Fibroblast of gingiva (primary cell): ENCODE results near the gene ACSL3.

Source experiments
- DNase-seq: peaks from one replicate; pipeline ENCODE4 v3.0.0-alpha.2; 2011; ENCODE audit warnings: low read depth

ACSL3 gene

GRCh38 chr2:222882484-222882928 lies 21.7 kb downstream of the ACSL3 start:
- no peak for DNase-seq

DNA sequence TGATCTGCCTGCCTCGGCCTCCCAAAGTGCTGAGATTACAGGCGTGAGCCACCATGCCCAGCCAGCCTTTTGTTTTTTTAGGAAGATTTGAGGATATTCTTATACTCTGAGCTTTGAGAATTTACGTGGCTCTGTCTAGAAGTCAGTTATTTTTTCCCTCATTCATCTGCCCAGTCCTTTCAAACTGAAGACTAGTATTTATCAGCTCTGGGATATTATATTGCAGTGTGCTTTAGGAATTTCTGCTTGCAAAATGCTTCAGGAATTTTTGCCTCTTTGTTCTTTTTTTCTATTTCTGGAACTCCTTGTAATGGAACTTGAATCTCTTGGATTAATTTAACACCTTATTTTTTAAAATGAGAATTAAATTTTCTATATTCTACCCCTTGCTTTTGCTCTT lies 22.6 kb downstream of the ACSL3 start:
- DNase-seq, result no peak

DNA sequence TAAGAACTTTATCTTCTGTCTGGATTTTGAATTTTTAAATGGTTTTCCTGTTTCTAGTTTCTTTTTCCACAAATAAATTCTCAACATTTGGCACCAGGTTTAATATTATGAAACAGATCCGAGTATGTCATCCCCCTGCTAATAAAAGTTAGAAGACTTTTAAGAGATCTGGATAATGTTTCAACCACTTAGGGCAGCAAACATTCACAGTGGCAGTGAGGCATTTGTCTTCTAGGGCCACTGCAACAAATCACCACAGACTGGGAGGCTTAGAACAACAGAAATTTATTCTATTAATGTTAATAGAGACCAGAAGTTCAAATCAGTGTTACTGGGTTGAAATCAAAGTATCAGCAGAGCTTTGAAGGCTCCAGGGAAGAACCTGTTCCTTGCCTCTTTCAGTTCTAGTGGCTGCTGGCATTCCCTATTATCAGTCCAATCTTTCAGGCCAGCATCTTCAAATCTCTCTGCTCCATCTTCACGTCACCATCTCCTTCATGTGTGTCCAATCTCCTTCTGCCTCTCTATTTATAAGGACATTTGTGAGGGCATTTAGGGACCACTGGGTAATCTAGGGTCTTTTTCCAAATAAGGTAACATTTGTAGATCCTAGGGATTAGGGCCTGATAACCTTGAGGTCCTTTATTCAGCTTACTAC lies 23.4 kb downstream of the ACSL3 start:
- DNase-seq, result no peak

DNA sequence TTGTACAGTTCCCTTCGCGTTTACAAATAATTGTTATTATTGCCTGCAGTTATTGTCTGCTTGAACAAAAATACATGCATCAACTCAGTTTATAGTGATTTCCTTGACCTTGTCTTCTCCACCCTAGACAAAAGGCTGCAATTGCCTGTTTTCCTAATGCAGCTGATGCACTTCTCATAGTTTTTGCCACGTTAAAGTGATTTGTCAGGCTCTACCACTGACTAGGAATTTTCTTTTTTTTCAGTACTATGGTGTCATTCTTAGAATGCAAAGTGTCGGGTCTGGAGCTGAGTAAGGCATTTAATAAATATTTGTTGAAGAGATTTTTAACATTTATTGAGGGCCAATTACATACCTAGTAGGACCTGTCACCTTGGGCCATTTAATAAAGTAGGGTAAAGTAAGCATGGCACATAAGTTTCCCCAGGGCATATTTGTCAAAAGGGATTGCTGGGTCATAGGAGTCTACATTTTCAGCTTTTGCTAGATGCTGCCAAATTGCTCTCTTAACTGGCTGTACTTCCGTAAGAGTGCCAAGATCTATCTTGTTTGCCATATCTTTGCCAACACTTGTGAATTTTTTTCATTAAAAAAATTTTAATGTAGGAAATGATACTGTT lies 24.1 kb downstream of the ACSL3 start:
- DNase-seq, result peak; percentile 21

DNA sequence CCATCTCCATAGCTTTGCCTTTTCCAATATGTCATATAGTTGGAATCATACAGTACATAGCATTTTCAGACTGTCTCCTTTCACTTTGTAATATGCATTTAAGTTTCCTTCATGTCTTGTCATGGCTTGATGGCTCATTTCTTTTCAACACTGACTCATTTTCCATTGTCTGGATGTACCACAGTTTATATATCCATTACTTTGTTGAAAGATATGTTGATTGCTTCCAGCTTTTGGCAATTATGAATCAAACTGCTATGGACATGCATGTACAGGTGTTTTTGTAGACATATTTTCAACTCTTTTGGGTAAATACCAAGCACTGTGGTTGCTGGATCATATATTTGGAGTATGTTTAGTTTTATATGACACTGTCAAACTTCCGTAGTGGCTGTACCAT lies 26.3 kb downstream of the ACSL3 start:
- DNase-seq, result no peak

- DNase-seq, result no peak
Measured at GRCh38 chr2:222888716-222889115, 27.9 kb downstream of the ACSL3 start.

- DNase-seq, result no peak
Measured at GRCh38 chr2:222891890-222892289, 31.1 kb downstream of the ACSL3 start.

- DNase-seq, result peak; percentile 45
Measured at GRCh38 chr2:222892321-222892720, 31.5 kb downstream of the ACSL3 start.

DNA sequence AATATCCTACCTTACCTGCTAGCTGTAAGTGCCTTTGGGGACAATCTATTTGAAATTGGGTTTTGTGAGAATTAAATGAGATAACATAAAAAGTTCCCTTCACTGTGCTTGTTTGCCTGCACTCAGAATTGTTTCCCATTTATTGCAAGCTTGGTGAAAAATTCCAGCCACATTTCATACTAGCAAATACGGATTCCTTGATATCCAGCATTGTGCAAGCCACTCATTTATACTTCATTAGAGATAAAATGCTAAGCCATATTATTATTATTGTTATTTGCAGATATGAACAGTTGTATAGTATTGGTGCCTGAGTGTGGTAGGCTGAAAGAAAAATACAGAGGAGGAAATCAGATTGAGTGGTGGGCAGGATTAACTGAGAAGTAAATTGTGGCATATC lies 31.9 kb downstream of the ACSL3 start:
- no peak for DNase-seq

DNA sequence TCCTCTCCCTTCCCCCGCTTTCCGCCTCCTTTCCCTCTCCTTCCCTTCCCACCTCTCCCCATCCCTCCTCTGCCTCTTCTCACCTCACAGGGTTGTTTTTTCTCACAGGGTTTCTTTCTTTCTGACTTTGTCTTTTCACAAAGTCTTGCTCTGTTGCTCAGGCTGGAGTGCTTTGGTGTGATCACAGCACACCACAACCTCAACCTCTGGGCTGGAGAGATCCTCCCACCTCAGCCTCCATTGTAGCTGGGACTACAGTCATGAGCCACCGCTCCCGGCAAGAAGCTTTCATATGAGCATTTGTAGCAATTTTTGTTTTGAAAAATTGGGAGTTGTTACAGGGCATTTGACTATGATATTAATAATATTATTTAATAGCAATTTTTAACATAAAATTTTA lies 32.9 kb downstream of the ACSL3 start:
- no peak for DNase-seq

GRCh38 chr2:222895144-222895543 lies 34.3 kb downstream of the ACSL3 start:
- no peak for DNase-seq

DNA sequence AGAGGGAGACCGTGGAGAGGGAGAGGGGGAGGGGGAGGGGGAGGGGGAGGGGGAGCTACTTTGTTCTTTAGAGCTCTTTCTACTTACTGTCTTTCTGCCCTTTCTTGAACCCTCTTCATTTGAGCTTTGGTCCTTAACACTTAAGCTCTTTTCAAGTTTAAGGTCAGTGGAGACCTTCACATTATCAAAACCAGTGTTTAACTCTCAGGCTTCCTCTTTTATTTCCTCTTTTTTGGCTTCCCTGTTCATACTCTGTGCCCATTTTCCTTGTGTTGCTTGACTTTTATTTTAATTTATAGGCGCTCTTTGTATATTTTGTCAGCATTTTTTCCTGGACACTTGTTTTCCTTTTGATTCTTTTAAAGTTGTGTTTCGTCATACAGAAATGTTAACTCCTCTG lies 37.1 kb downstream of the ACSL3 start:
- no peak for DNase-seq

GRCh38 chr2:222899413-222900181 lies 38.8 kb downstream of the ACSL3 start:
- no peak for DNase-seq

DNA sequence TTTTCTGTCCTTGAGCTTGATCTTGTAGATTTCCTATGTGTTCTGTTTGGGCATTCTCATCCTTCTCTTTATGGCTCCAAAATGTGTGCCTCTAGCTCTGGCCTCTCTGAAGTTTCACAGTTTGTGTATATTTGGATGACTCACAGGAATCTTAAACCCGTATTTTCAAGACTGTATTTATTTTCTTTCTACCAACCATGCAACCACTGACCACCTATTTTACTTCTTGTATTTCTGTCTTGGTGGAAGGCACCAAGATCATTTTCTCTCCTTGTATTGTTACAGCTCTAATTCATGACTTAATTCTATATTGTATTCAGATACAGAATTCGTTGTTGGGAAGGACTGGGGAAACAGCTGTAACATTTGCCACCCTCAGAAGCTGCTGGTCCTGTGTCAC lies 39.5 kb downstream of the ACSL3 start:
- DNase-seq, result peak; percentile 59

GRCh38 chr2:222902660-222903059 lies 41.8 kb downstream of the ACSL3 start:
- DNase-seq, result no peak

GRCh38 chr2:222903234-222904220 lies 42.7 kb downstream of the ACSL3 start:
- DNase-seq, result peak; percentile 54

DNA sequence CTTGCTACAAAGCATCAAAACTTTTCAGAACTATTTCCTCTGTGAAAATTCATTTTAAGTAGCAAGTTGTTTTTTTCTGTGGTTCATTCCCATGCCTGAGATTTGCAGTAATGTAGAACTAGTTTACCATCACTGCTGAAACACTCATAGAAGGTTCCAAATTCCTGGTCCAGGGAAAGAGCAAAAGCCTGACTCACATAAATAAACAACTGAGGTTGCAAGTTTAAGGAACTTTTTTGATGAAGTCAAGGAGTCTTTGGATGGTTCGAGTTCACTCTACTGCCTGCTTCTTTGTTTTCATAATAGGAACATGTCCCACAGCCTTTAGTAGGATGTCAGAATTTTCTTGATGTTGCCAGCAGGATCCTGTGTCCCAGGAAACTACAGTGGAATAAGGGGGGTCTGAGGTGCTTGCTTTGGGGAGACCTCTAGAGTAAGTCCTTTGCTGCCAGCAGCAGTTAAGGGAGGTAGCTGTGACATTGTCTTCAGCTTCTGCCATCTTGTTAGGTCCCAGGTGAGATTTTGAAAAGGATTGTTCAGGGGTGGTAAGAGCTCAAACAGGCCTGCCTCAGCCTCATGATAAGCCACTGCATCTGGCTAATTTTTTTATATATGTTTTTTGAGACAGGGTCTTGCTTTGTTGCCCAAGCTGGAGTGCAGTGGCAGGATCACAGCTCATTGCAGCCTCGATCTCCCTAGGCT lies 43.9 kb downstream of the ACSL3 start:
- peak; percentile 86 for DNase-seq

GRCh38 chr2:222907048-222907447 lies 46.2 kb downstream of the ACSL3 start:
- no peak for DNase-seq

DNA sequence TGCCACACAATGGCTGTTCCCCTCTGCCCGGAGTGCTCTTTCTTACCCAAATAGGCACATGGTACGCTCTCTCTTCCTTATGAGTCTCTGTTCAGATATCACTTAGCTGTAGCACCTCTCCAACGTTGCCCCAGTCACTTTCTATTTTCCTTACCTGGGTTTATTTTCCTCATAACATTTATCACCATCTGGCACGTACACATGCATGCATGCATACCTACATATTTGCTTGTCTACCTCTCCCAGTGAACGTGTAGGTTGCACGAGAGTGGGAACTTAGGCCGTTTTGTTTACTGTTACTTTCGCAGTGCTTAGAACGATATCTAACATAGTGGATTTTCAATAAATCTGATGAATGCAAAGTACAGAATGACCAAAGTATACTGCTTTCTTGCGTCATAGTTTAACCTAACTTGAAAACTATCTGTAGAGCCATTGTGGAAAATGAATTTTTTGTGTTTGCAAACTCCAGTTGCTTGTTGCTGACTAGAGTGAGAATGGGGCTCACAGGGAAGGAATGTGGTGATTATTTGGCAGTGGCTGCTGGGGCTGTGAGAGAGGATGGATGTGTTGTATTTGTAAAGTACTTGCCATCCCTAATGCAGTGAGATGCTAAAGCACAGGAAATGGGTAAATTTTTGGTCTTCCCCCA lies 47.1 kb downstream of the ACSL3 start:
- DNase-seq, result peak; percentile 65

DNA sequence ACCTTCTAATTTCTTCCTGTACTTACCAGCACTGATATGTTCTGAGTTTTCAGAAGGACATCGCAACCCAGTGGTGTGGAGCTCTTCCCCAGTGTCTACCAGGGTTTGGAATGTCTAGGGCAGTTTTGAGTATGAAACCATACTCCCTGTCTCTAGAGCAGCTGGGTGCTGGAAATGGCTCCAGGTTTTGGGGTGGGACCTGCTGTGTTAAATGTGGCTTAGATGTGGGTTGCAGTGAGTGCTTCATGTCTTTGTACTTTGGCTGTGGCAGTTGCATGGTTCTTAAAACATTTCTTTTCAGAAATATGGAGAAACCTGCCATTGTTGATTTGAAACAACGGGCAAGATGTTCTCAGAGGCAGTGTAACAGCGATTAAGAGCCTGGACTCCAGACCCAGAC lies 48.5 kb downstream of the ACSL3 start:
- no peak for DNase-seq

DNA sequence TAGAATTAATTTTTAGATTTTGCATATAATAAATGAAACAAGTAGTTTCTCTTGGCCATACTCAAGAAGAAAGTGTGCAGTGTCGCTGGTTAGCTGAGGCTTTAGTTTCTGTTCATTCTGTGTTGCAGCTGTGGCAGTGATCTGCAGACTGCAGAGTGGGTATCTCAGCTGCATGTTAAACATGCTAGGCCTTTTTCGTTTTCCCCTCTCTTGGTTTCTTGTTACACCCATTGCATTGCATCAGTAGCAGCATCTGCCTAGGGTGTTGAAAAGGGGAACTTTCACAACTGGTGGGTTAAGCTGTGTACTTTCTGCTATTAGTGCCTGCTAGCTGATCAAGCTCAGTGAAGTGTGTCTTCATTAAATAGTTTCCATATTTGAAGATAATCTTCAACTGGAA lies 51.3 kb downstream of the ACSL3 start:
- DNase-seq, result peak; percentile 79
